CD14-positive monocyte (primary cell): ENCODE data around the gene SH3RF3. TPM values are rescaled to one million over a fixed set of nuclear protein-coding genes. Genes with fewer than 3 reads are reported as not detected.
A peak's percentile ranks its signal among the peaks of the same experiment; 100 is the strongest.

Source experiments
- DNase-seq, 3 donors: peaks; one replicate each; pipeline ENCODE4 v3.0.0-alpha.2; 2011 to 2022
- H2AFZ ChIP-seq: 2 replicates; pipeline ENCODE4 v1.6.0; 2012; ENCODE audit warnings: mild to moderate bottlenecking, low read depth, low read length, inconsistent platforms; ENCODE audit not compliant: insufficient read depth, poor library complexity, severe bottlenecking
- H3K27ac ChIP-seq, 2 donors: 1 replicate in 1 of 2; 2 replicates in 1 of 2; pipeline ENCODE4 v1.5.1; 2012 to 2013; ENCODE audit warnings: low read length in 2 of 2, control low read depth in 1 of 2, inconsistent platforms in 1 of 2, low read depth in 1 of 2, mild to moderate bottlenecking in 1 of 2
- H3K27me3 ChIP-seq, 2 donors: one replicate each; pipeline versions ENCODE4 v1.6.0 to v1.6.1; 2011 to 2013; ENCODE audit warnings: low read length in 2 of 2; ENCODE audit not compliant: control insufficient read depth in 2 of 2, insufficient read depth in 2 of 2
- H3K36me3 ChIP-seq, 2 donors: replicated peaks in 1 of 2; 1 replicate in 1 of 2; 2 replicates in 1 of 2; pipeline versions ENCODE4 v1.5.1 to v1.6.1; 2012 to 2013; ENCODE audit warnings: low read length in 2 of 2, control low read depth in 1 of 2, inconsistent platforms in 1 of 2, mild to moderate bottlenecking in 1 of 2; ENCODE audit not compliant: insufficient read depth in 2 of 2, control insufficient read depth in 1 of 2
- H3K4me1 ChIP-seq, 2 donors: 1 replicate in 1 of 2; 2 replicates in 1 of 2; pipeline versions ENCODE4 v1.5.1 to v1.6.1; 2012 to 2013; ENCODE audit warnings: low read length in 2 of 2, control low read depth in 1 of 2, inconsistent platforms in 1 of 2, mild to moderate bottlenecking in 1 of 2, moderate library complexity in 1 of 2; ENCODE audit not compliant: insufficient read depth in 2 of 2, control insufficient read depth in 1 of 2
- H3K4me2 ChIP-seq: replicated peaks from 2 replicates; pipeline ENCODE3; 2012; ENCODE audit warnings: low read length, moderate library complexity, mild to moderate bottlenecking; ENCODE audit not compliant: poor library complexity, severe bottlenecking; ENCODE audit errors: extremely low read depth
- H3K4me3 ChIP-seq, 3 experiments: fragments of 200-600 bp in 1 of 3; sonication (generic) in 1 of 3; replicated peaks in 1 of 3; 1 replicate in 2 of 3; 2 replicates in 1 of 3; pipeline ENCODE4 v1.5.1; 2011 to 2013; ENCODE audit warnings: low read length in 3 of 3, mild to moderate bottlenecking in 3 of 3, control low read depth in 2 of 3, low read depth in 2 of 3, inconsistent platforms in 1 of 3, moderate library complexity in 1 of 3
- H3K79me2 ChIP-seq: 2 replicates; pipeline ENCODE4 v1.6.0; 2012; ENCODE audit warnings: mild to moderate bottlenecking, control low read depth, inconsistent platforms, low read length, moderate library complexity; ENCODE audit not compliant: insufficient read depth
- H3K9ac ChIP-seq: 2 replicates; pipeline ENCODE4 v1.6.0; 2017; ENCODE audit warnings: low read length, mild to moderate bottlenecking; ENCODE audit not compliant: insufficient read depth, poor library complexity, severe bottlenecking
- H3K9me3 ChIP-seq, 2 donors: replicated peaks in 1 of 2; 1 replicate in 1 of 2; 2 replicates in 1 of 2; pipeline versions ENCODE4 v1.5.1 to v1.6.1; 2012 to 2013; ENCODE audit warnings: low read length in 2 of 2, control low read depth in 1 of 2; ENCODE audit not compliant: control insufficient read depth in 1 of 2, insufficient read depth in 1 of 2
- H4K20me1 ChIP-seq: 2 replicates; pipeline ENCODE4 v1.6.0; 2012; ENCODE audit warnings: mild to moderate bottlenecking, low read length, control low read depth, moderate library complexity; ENCODE audit not compliant: insufficient read depth
- H3K27ac Mint-ChIP-seq, 7 donors: one replicate each; pipeline ENCODE4 v1.8.0; 2020; ENCODE audit warnings: mild to moderate bottlenecking in 7 of 7, mixed read lengths in 7 of 7, moderate library complexity in 6 of 7, inconsistent platforms in 2 of 7
- H3K27me3 Mint-ChIP-seq, 3 donors: one replicate each; pipeline ENCODE4 v1.8.0; 2021 to 2022; ENCODE audit warnings: low read depth in 3 of 3, mild to moderate bottlenecking in 3 of 3, mixed read lengths in 3 of 3, moderate library complexity in 3 of 3, inconsistent platforms in 1 of 3
- H3K36me3 Mint-ChIP-seq, 2 donors: one replicate each; pipeline ENCODE4 v1.8.0; 2020; ENCODE audit warnings: mixed read lengths in 2 of 2, inconsistent platforms in 1 of 2, mild to moderate bottlenecking in 1 of 2
- H3K4me1 Mint-ChIP-seq: one replicate; pipeline ENCODE4 v1.8.0; 2020; ENCODE audit warnings: mild to moderate bottlenecking, mixed read lengths
- H3K4me3 Mint-ChIP-seq, 2 donors: one replicate each; pipeline ENCODE4 v1.8.0; 2020; ENCODE audit warnings: mild to moderate bottlenecking in 2 of 2, mixed read lengths in 2 of 2, moderate library complexity in 1 of 2
- H3K9me3 Mint-ChIP-seq, 7 donors: one replicate each; pipeline ENCODE4 v1.8.0; 2020 to 2022; ENCODE audit warnings: mixed read lengths in 7 of 7, mild to moderate bottlenecking in 6 of 7, moderate library complexity in 6 of 7, inconsistent platforms in 2 of 7
- CTCF ChIP-seq: fragments of 200-600 bp; IDR thresholded peaks from one replicate; pipeline ENCODE4 v1.8.0; 2022; ENCODE audit warnings: antibody characterized with exemption, mild to moderate bottlenecking
- WGBS: methylation state at CpG from one replicate; pipeline ENCODE4 v1.1.5; 2013; ENCODE audit warnings: missing lambda C conversion rate; ENCODE audit not compliant: insufficient coverage; 5-methylcytosine and 5-hydroxymethylcytosine counted together
- intact Hi-C, 2 donors: fragments of 100-400 bp; cut with micrococcal nuclease; formaldehyde crosslinking; loops; one replicate each; pipeline versions ENCODE4 v1.15.0 to v1.15.1; 2023
- polyA plus RNA-seq, 3 donors: library from polyadenylated mRNA; depleted of rRNA in 1 of 3; unstranded in 2 of 3; stranded (reverse) in 1 of 3; fragments of 300-500 nt in 2 of 3; fragments of >200 nt in 1 of 3; fragmentation: Illumina TruSeq in 2 of 3; gene quantifications; 1 replicate in 2 of 3; 2 replicates in 1 of 3; pipeline ENCODE4 v1.2.3, GENCODE V29; 2012 to 2021

The SH3RF3 gene
- polyA plus RNA-seq, 3 donors = 0.25 to 0.75 (median 0.34) TPM

- Histone ChIP-seq H3K36me3 (no peaks in the 10 kb centered on the region), H3K27ac (peak overlapping the region; percentile 67 to 89), H3K9me3 (no peaks in the 10 kb centered on the region), H3K27me3 (no peaks in the 10 kb centered on the region), H4K20me1 (no peaks in the 10 kb centered on the region), H3K9ac (peak overlapping the region; percentile 37), H3K79me2 (no peaks in the 10 kb centered on the region), H2AFZ (peak overlapping the region; percentile 55), H3K4me2 (peak overlapping the region; percentile 53), H3K4me1 (peaks cover 78 to 87% of the 10 kb centered on the region in 2 donors), H3K4me3 (peak overlapping the region in 1 of 3 experiments; percentile 38)
- Mint-ChIP-seq H3K4me1 (peaks cover 88% of the 10 kb centered on the region), H3K27me3 (peaks cover 13 to 18% (median 16%) of the 10 kb centered on the region in 3 donors), H3K9me3 (peaks cover 0 to 2% (median 0%) of the 10 kb centered on the region in 7 donors), H3K27ac (peak overlapping the region; percentile 94 to 99 (median 96)), H3K4me3 (peak overlapping the region; percentile 67 to 86), H3K36me3 (peaks cover 6 to 33% of the 10 kb centered on the region in 2 donors)
- DNase-seq = peak; percentile 96 to 98 (median 97)
- intact Hi-C loops = loop anchor here (5.0 to 10.0 kb wide), 3 partner anchors 43 to 118 kb away; no protein-coding TSS in a partner anchor
- TF ChIP-seq CTCF = no peak
- 2% methylated on average over 12 of the region's 16 CpGs for WGBS
These were observed 84.8 kb downstream of the SH3RF3 start for GRCh38 chr2:109213646-109214433.

- Histone ChIP-seq H4K20me1 (no peaks in the 10 kb centered on the region), H3K4me3 (peak overlapping the region in 1 of 3 experiments; percentile 38), H3K9me3 (no peaks in the 10 kb centered on the region), H3K4me2 (peak overlapping the region; percentile 53), H3K4me1 (peaks cover 78 to 88% of the 10 kb centered on the region in 2 donors), H3K27ac (peak overlapping the region; percentile 67 to 89), H3K27me3 (no peaks in the 10 kb centered on the region), H3K36me3 (no peaks in the 10 kb centered on the region), H2AFZ (no peak overlapping the region), H3K9ac (peak overlapping the region; percentile 37), H3K79me2 (no peaks in the 10 kb centered on the region)
- H3K4me3 Mint-ChIP-seq = peak overlapping the region; percentile 67 to 86
- H3K9me3 Mint-ChIP-seq = peaks cover 0 to 2% (median 0%) of the 10 kb centered on the region in 7 donors
- TF ChIP-seq CTCF = no peak
- H3K27ac Mint-ChIP-seq = peak overlapping the region; percentile 94 to 99 (median 96)
- intact Hi-C loops = loop anchor here (5.0 to 10.0 kb wide), 4 partner anchors 42 to 397 kb away; partner anchors contain the start of genes SEPTIN10 (in 1 of the 2) and SOWAHC (in 1 of the 2)
- peaks cover 11 to 20% (median 18%) of the 10 kb centered on the region in 3 donors for H3K27me3 Mint-ChIP-seq
- DNase-seq = peak in 1 of 3 donors; percentile 58
- WGBS = 73% methylated on average over 4 of the region's 11 CpGs
- peaks cover 90% of the 10 kb centered on the region for H3K4me1 Mint-ChIP-seq
- H3K36me3 Mint-ChIP-seq = peaks cover 6 to 32% of the 10 kb centered on the region in 2 donors
These were observed 85.8 kb downstream of the SH3RF3 start for GRCh38 chr2:109214651-109215371.
